Activated T-cell treated with anti-CD3 and anti-CD28 coated beads for 4 hours (primary cell): ENCODE measurements around the gene PRUNE2.
"Not testable (repeated sequence)": the region's sequence is repeated elsewhere in the genome, so short reads cannot be mapped to it uniquely, and the experiment has no call there.

ENCODE experiments used
- DNase-seq: peaks from one replicate; pipeline ENCODE4 v3.0.0-alpha.2; 2020

Gene PRUNE2

GRCh38 chr9:76858248-76858647 lies 47.7 kb downstream of the PRUNE2 start:
- not testable (repeated sequence) for DNase-seq

- no peak for DNase-seq
Measured at GRCh38 chr9:76856016-76856415, 49.9 kb downstream of the PRUNE2 start.

GRCh38 chr9:76855015-76855414 lies 50.9 kb downstream of the PRUNE2 start:
- no peak for DNase-seq

- no peak for DNase-seq
Measured at GRCh38 chr9:76852026-76852425, 53.9 kb downstream of the PRUNE2 start.

- DNase-seq, result no peak
Measured at GRCh38 chr9:76846297-76846696, 59.6 kb downstream of the PRUNE2 start.

- DNase-seq, result no peak
Measured at GRCh38 chr9:76845254-76845653, 60.7 kb downstream of the PRUNE2 start.

GRCh38 chr9:76835571-76836283 lies 70.2 kb downstream of the PRUNE2 start:
- no peak for DNase-seq

- no peak for DNase-seq
Measured at GRCh38 chr9:76828447-76828846, 77.5 kb downstream of the PRUNE2 start.

- no peak for DNase-seq
Measured at GRCh38 chr9:76827296-76828080, 78.4 kb downstream of the PRUNE2 start.

GRCh38 chr9:76820431-76820830 lies 85.5 kb downstream of the PRUNE2 start:
- no peak for DNase-seq

GRCh38 chr9:76818271-76818670 lies 87.6 kb downstream of the PRUNE2 start:
- no peak for DNase-seq

GRCh38 chr9:76817489-76817888 lies 88.4 kb downstream of the PRUNE2 start:
- no peak for DNase-seq

GRCh38 chr9:76812591-76812990 lies 93.3 kb downstream of the PRUNE2 start:
- DNase-seq, result no peak

- DNase-seq, result no peak
Measured at GRCh38 chr9:76810377-76810957, 95.4 kb downstream of the PRUNE2 start.

- no peak for DNase-seq
Measured at GRCh38 chr9:76808636-76809035, 97.3 kb downstream of the PRUNE2 start.

- DNase-seq, result no peak
Measured at GRCh38 chr9:76803762-76804161, 102.2 kb downstream of the PRUNE2 start.

- no peak for DNase-seq
Measured at GRCh38 chr9:76803083-76803482, 102.8 kb downstream of the PRUNE2 start.

GRCh38 chr9:76800901-76801300 lies 105.0 kb downstream of the PRUNE2 start:
- DNase-seq, result no peak

- DNase-seq, result no peak
Measured at GRCh38 chr9:76799473-76799872, 106.4 kb downstream of the PRUNE2 start.

- DNase-seq, result no peak
Measured at GRCh38 chr9:76798527-76798926, 107.4 kb downstream of the PRUNE2 start.

GRCh38 chr9:76796296-76796695 lies 109.6 kb downstream of the PRUNE2 start:
- DNase-seq, result no peak

- no peak for DNase-seq
Measured at GRCh38 chr9:76793784-76794431, 112.0 kb downstream of the PRUNE2 start.

GRCh38 chr9:76789840-76790239 lies 116.1 kb downstream of the PRUNE2 start:
- no peak for DNase-seq

GRCh38 chr9:76787677-76788076 lies 118.2 kb downstream of the PRUNE2 start:
- no peak for DNase-seq
